ENCODE data around the gene ZNF622.

The ZNF622 gene

GRCh38 chr5:16471387-16471786 lies 5.8 kb upstream of the ZNF622 start:
- no peak overlapping the region for H3K4me2 ChIP-seq (ENCODE audit: insufficient read depth, low read length, poor library complexity, severe bottlenecking)
- H2AK5ac ChIP-seq (ENCODE audit: low read depth, low read length), result no peak overlapping the region
- peaks cover 1% of the 10 kb centered on the region for H3K79me1 ChIP-seq (ENCODE audit: low read depth, low read length)
- peaks cover 0 to 5% of the 10 kb centered on the region in 2 donors for H3K4me1 ChIP-seq (ENCODE audit: control insufficient read depth in 2 of 2, insufficient read depth in 1 of 2, low read depth in 1 of 2, low read length in 2 of 2)
- DNase-seq (ENCODE audit: low spot score), result no peak
- H2BK120ac ChIP-seq (ENCODE audit: low read depth, low read length), result no peak overlapping the region
- no peak overlapping the region for H4K8ac ChIP-seq (ENCODE audit: low read depth, low read length)
- no peak overlapping the region for H2BK5ac ChIP-seq (ENCODE audit: low read length)
- H3K4me3 ChIP-seq (ENCODE audit: low read length in 2 of 2), result no peak overlapping the region
- H3K14ac ChIP-seq (ENCODE audit: low read length), result no peak overlapping the region
- H3K36me3 ChIP-seq (replicated peaks in 1 of 2; ENCODE audit: control insufficient read depth in 2 of 2, insufficient read depth in 2 of 2, low read length in 2 of 2), result peaks cover 4 to 18% of the 10 kb centered on the region in 2 donors
- no peak overlapping the region for H3K9ac ChIP-seq (ENCODE audit: low read depth, low read length, poor library complexity)
- no peak overlapping the region for H3K4ac ChIP-seq (ENCODE audit: low read length)
- H3K18ac ChIP-seq (ENCODE audit: low read length), result no peak overlapping the region
- no peak overlapping the region for H3K27ac ChIP-seq (replicated peaks; ENCODE audit: low read length)
- H2BK12ac ChIP-seq (ENCODE audit: low read length), result no peak overlapping the region
- WGBS, 2 donors (ENCODE audit: extremely low coverage in 2 of 2, insufficient read length in 2 of 2, insufficient replicate concordance in 1 of 2), result no CpG with 5 or more reads among the region's 3 CpGs
- H3K23ac ChIP-seq (ENCODE audit: low read depth, low read length, poor library complexity), result no peak overlapping the region
- no peak overlapping the region for H2AFZ ChIP-seq (ENCODE audit: low read length)
- H4K91ac ChIP-seq (ENCODE audit: low read depth, low read length, poor library complexity), result no peak overlapping the region
- no peaks in the 10 kb centered on the region for H3K27me3 ChIP-seq (ENCODE audit: control insufficient read depth in 3 of 3, insufficient read depth in 3 of 3, low read depth in 1 of 3, low read length in 3 of 3)
- H3K9me3 ChIP-seq (replicated peaks in 1 of 2; ENCODE audit: control insufficient read depth in 2 of 2, insufficient read depth in 1 of 2, low read depth in 1 of 2, low read length in 2 of 2), result no peaks in the 10 kb centered on the region
- H2BK15ac ChIP-seq (ENCODE audit: low read length), result no peak overlapping the region

GRCh38 chr5:16467363-16468219 lies 2.0 kb upstream of the ZNF622 start:
- DNase-seq (ENCODE audit: low spot score), result no peak
- Histone ChIP-seq H3K9me3 (replicated peaks in 1 of 2; ENCODE audit: control insufficient read depth in 2 of 2, insufficient read depth in 1 of 2, low read depth in 1 of 2, low read length in 2 of 2) (no peaks in the 10 kb centered on the region), H3K79me1 (ENCODE audit: low read depth, low read length) (peaks cover 9% of the 10 kb centered on the region), H3K18ac (ENCODE audit: low read length) (no peak overlapping the region), H3K4ac (ENCODE audit: low read length) (no peak overlapping the region), H4K91ac (ENCODE audit: low read depth, low read length, poor library complexity) (no peak overlapping the region), H3K4me1 (ENCODE audit: control insufficient read depth in 2 of 2, insufficient read depth in 1 of 2, low read depth in 1 of 2, low read length in 2 of 2) (peaks cover 3 to 7% of the 10 kb centered on the region in 2 donors), H4K8ac (ENCODE audit: low read depth, low read length) (no peak overlapping the region), H2AFZ (ENCODE audit: low read length) (no peak overlapping the region), H3K27ac (replicated peaks; ENCODE audit: low read length) (no peak overlapping the region), H2BK15ac (ENCODE audit: low read length) (no peak overlapping the region), H3K36me3 (replicated peaks in 1 of 2; ENCODE audit: control insufficient read depth in 2 of 2, insufficient read depth in 2 of 2, low read length in 2 of 2) (peaks cover 5 to 31% of the 10 kb centered on the region in 2 donors), H2BK5ac (ENCODE audit: low read length) (no peak overlapping the region), H3K14ac (ENCODE audit: low read length) (no peak overlapping the region), H3K27me3 (ENCODE audit: control insufficient read depth in 3 of 3, insufficient read depth in 3 of 3, low read depth in 1 of 3, low read length in 3 of 3) (no peaks in the 10 kb centered on the region), H2BK120ac (ENCODE audit: low read depth, low read length) (no peak overlapping the region), H3K23ac (ENCODE audit: low read depth, low read length, poor library complexity) (no peak overlapping the region), H3K4me3 (ENCODE audit: low read length in 2 of 2) (no peak overlapping the region), H2AK5ac (ENCODE audit: low read depth, low read length) (no peak overlapping the region), H3K9ac (ENCODE audit: low read depth, low read length, poor library complexity) (no peak overlapping the region), H3K4me2 (ENCODE audit: insufficient read depth, low read length, poor library complexity, severe bottlenecking) (no peak overlapping the region), H2BK12ac (ENCODE audit: low read length) (no peak overlapping the region)
- no CpG with 5 or more reads among the region's 3 CpGs for WGBS, 2 donors (ENCODE audit: extremely low coverage in 2 of 2, insufficient read length in 2 of 2, insufficient replicate concordance in 1 of 2)

GRCh38 chr5:16464664-16465543 lies 696 bp downstream of the ZNF622 start:
- Histone ChIP-seq H3K27ac (replicated peaks; ENCODE audit: low read length) (no peak overlapping the region), H2BK5ac (ENCODE audit: low read length) (no peak overlapping the region)
- WGBS, 2 donors (ENCODE audit: extremely low coverage in 2 of 2, insufficient read length in 2 of 2, insufficient replicate concordance in 1 of 2), result no CpG with 5 or more reads among the region's 40 CpGs

GRCh38 chr5:16464231-16464630 lies 1.4 kb downstream of the ZNF622 start:
- H2BK12ac ChIP-seq (ENCODE audit: low read length), result no peak overlapping the region
- no peak overlapping the region for H4K91ac ChIP-seq (ENCODE audit: low read depth, low read length, poor library complexity)
- no peak for DNase-seq (ENCODE audit: low spot score)
- H3K14ac ChIP-seq (ENCODE audit: low read length), result no peak overlapping the region
- no peak overlapping the region for H4K8ac ChIP-seq (ENCODE audit: low read depth, low read length)
- no peak overlapping the region for H2BK120ac ChIP-seq (ENCODE audit: low read depth, low read length)
- peaks cover 9% of the 10 kb centered on the region for H3K79me1 ChIP-seq (ENCODE audit: low read depth, low read length)
- H3K4me1 ChIP-seq (ENCODE audit: control insufficient read depth in 2 of 2, insufficient read depth in 1 of 2, low read depth in 1 of 2, low read length in 2 of 2), result peaks cover 3 to 7% of the 10 kb centered on the region in 2 donors
- no peak overlapping the region for H2AK5ac ChIP-seq (ENCODE audit: low read depth, low read length)
- peak overlapping the region in 1 of 2 donors; percentile 87 for H3K4me3 ChIP-seq (ENCODE audit: low read length in 2 of 2)
- no CpG with 5 or more reads among the region's 1 CpG for WGBS, 2 donors (ENCODE audit: extremely low coverage in 2 of 2, insufficient read length in 2 of 2, insufficient replicate concordance in 1 of 2)
- H3K27me3 ChIP-seq (ENCODE audit: control insufficient read depth in 3 of 3, insufficient read depth in 3 of 3, low read depth in 1 of 3, low read length in 3 of 3), result no peaks in the 10 kb centered on the region
- no peak overlapping the region for H3K23ac ChIP-seq (ENCODE audit: low read depth, low read length, poor library complexity)
- H2BK15ac ChIP-seq (ENCODE audit: low read length), result no peak overlapping the region
- H3K36me3 ChIP-seq (replicated peaks in 1 of 2; ENCODE audit: control insufficient read depth in 2 of 2, insufficient read depth in 2 of 2, low read length in 2 of 2), result peaks cover 18 to 57% of the 10 kb centered on the region in 2 donors
- no peak overlapping the region for H2AFZ ChIP-seq (ENCODE audit: low read length)
- no peak overlapping the region for H3K18ac ChIP-seq (ENCODE audit: low read length)
- no peak overlapping the region for H3K4ac ChIP-seq (ENCODE audit: low read length)
- H3K9me3 ChIP-seq (replicated peaks in 1 of 2; ENCODE audit: control insufficient read depth in 2 of 2, insufficient read depth in 1 of 2, low read depth in 1 of 2, low read length in 2 of 2), result no peaks in the 10 kb centered on the region
- no peak overlapping the region for H3K27ac ChIP-seq (replicated peaks; ENCODE audit: low read length)
- H2BK5ac ChIP-seq (ENCODE audit: low read length), result no peak overlapping the region
- H3K4me2 ChIP-seq (ENCODE audit: insufficient read depth, low read length, poor library complexity, severe bottlenecking), result no peak overlapping the region
- H3K9ac ChIP-seq (ENCODE audit: low read depth, low read length, poor library complexity), result no peak overlapping the region

More at GRCh38 chr5:16464664-16465543, 696 bp downstream of the ZNF622 start:
- Histone ChIP-seq H2AK5ac (ENCODE audit: low read depth, low read length) (no peak overlapping the region), H3K4me1 (ENCODE audit: control insufficient read depth in 2 of 2, insufficient read depth in 1 of 2, low read depth in 1 of 2, low read length in 2 of 2) (peaks cover 3 to 7% of the 10 kb centered on the region in 2 donors), H2BK15ac (ENCODE audit: low read length) (no peak overlapping the region), H3K18ac (ENCODE audit: low read length) (peak overlapping the region; percentile 79), H3K9ac (ENCODE audit: low read depth, low read length, poor library complexity) (peak overlapping the region; percentile 92), H4K91ac (ENCODE audit: low read depth, low read length, poor library complexity) (no peak overlapping the region), H3K4me3 (ENCODE audit: low read length in 2 of 2) (peak overlapping the region; percentile 87 to 96), H3K79me1 (ENCODE audit: low read depth, low read length) (peaks cover 9% of the 10 kb centered on the region), H2BK12ac (ENCODE audit: low read length) (no peak overlapping the region), H3K23ac (ENCODE audit: low read depth, low read length, poor library complexity) (peak overlapping the region; percentile 95), H2BK120ac (ENCODE audit: low read depth, low read length) (no peak overlapping the region), H3K14ac (ENCODE audit: low read length) (peak overlapping the region; percentile 78), H3K9me3 (replicated peaks in 1 of 2; ENCODE audit: control insufficient read depth in 2 of 2, insufficient read depth in 1 of 2, low read depth in 1 of 2, low read length in 2 of 2) (no peaks in the 10 kb centered on the region), H3K27me3 (ENCODE audit: control insufficient read depth in 3 of 3, insufficient read depth in 3 of 3, low read depth in 1 of 3, low read length in 3 of 3) (no peaks in the 10 kb centered on the region), H4K8ac (ENCODE audit: low read depth, low read length) (no peak overlapping the region), H3K36me3 (replicated peaks in 1 of 2; ENCODE audit: control insufficient read depth in 2 of 2, insufficient read depth in 2 of 2, low read length in 2 of 2) (peaks cover 18 to 57% of the 10 kb centered on the region in 2 donors), H2AFZ (ENCODE audit: low read length) (peak overlapping the region; percentile 99), H3K4me2 (ENCODE audit: insufficient read depth, low read length, poor library complexity, severe bottlenecking) (peak overlapping the region; percentile 95), H3K4ac (ENCODE audit: low read length) (peak overlapping the region; percentile 84)
- no peak for DNase-seq (ENCODE audit: low spot score)

All from neuronal stem cell (in vitro differentiated cells).